Activated naive CD4-positive, alpha-beta T cell treated with anti-CD3 and anti-CD28 coated beads, Interleukin-2, amount 50 U/mL, for 24 hours (primary cell): Measurements from ENCODE around the gene SOX4.

Experiments used
- H3K27ac Mint-ChIP-seq: one replicate; pipeline ENCODE4 v1.8.0; 2021; ENCODE audit warnings: mild to moderate bottlenecking, mixed read lengths
- H3K27me3 Mint-ChIP-seq: one replicate; pipeline ENCODE4 v1.8.0; 2021; ENCODE audit warnings: mixed read lengths
- H3K36me3 Mint-ChIP-seq: one replicate; pipeline ENCODE4 v1.8.0; 2021; ENCODE audit warnings: mixed read lengths
- H3K4me1 Mint-ChIP-seq: one replicate; pipeline ENCODE4 v1.8.0; 2021; ENCODE audit warnings: mixed read lengths
- H3K4me3 Mint-ChIP-seq: one replicate; pipeline ENCODE4 v1.8.0; 2021; ENCODE audit warnings: mild to moderate bottlenecking, mixed read lengths
- H3K9me3 Mint-ChIP-seq: one replicate; pipeline ENCODE4 v1.8.0; 2021; ENCODE audit warnings: mixed read lengths

The SOX4 gene

DNA sequence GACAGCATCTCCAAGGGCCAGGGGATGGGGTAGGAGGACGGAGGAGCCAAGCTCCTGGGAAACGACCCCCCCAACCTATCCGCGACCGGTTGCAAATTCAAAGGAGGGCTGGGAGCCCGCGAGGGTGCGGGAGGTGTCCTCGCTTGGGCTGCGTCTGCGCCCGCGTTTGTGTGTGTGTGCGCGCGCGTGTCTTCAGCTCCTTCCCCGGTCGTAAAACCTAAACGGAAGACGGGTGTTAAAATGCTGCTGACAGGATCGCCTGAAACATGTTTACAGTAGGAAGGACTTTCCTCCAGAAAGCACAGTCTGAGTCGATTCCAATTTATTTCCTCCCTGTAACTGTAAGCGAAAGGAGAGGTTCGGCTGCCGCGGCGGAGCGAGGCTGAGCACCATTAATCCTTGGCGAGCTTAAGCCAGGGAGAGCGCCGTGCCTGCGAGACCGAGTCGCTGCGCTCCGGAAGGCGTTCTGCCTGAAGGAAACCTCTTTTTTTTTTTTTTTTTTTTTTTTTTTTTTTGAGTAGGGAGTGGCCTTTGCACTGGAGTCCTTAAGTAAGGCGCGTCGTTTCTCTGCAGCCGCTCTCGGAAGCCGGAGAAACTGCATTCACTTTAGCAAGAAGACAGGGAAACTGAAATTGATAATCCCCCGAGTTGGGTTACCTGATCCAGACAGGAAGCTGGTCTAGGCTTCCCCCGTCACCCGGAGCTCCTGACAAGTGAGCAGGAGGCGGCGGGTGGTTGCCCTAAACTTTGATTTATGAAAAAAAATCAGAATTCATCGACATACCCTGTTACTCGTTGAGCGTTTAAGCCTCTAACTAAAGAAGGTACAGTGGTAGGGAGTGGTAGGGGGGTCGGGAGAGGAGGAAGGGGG is 4.8 kb upstream of the SOX4 start:
- no peak overlapping the region for H3K27ac Mint-ChIP-seq
- H3K4me3 Mint-ChIP-seq = peak overlapping the region; percentile 88
- peaks cover 12% of the 10 kb centered on the region for H3K4me1 Mint-ChIP-seq
- H3K27me3 Mint-ChIP-seq = peaks cover 28% of the 10 kb centered on the region
- H3K36me3 Mint-ChIP-seq = no peaks in the 10 kb centered on the region
- H3K9me3 Mint-ChIP-seq = no peaks in the 10 kb centered on the region

DNA sequence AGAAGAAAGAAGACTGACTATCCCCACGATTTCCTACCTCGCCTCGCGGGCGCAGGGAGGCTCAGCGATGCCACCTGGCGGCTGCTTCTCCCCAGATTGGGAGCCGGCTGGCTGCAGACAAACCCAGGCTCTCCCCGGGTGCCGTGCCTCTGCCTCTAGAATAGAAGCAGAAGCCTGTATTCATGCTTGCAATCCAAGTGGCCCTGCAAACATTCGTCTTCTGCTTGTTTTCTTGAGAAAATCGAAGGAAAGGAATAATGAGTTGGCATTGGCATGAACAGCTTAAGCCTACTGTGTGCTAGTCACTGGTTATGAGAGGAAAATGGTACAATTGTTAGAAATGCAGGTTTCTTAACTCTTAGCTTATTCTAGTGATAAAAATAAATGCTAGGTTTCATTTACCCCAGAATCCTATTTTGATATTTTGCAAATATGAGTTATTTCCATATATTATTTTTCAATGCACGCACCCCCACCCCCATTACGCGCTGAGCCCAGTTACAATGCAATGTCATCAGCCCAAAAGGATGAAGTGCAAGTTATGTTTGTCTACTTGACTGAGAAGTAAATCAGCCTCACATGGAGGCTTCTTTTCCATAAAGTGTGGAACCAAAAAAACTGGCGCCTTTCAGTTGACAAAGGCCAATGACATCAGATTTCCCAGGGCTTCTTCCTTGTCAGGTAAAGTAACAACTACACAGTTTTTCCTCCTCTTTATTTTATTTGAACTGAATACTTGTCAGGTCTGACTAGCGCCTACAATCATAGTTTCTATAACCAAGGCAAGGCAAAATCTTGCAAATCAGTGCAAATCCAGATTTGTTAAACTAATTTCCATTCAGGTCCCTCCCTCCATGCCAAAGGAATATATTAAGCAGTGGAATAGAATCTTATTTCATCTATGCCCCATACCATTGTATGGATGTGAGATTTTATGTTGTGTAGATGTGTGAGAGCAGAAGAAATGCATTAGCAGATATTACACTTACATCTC is 3.9 kb upstream of the SOX4 start:
- Mint-ChIP-seq H3K9me3 (no peaks in the 10 kb centered on the region), H3K27me3 (peaks cover 27% of the 10 kb centered on the region), H3K27ac (no peak overlapping the region), H3K4me1 (peaks cover 12% of the 10 kb centered on the region), H3K36me3 (no peaks in the 10 kb centered on the region), H3K4me3 (peak overlapping the region; percentile 88)

DNA sequence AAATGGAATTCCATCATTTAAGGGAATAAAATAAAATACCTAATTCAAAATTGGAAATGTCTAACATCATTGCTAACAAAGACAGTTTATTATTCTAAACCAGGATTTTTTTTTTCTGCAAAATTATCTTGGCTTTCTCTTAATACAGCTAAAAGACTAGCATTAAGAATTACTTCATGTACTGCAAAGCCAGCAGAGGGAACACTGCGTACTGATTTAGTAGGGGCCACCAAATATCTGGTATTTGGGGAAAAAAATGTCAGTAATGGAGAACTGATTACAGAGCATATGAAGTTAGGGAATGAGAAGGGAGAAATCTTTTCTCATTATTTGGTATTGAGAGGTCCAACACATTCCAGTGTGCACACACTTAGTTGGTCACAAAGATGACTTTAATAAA is 3.2 kb upstream of the SOX4 start:
- H3K4me1 Mint-ChIP-seq = peaks cover 12% of the 10 kb centered on the region
- no peaks in the 10 kb centered on the region for H3K36me3 Mint-ChIP-seq
- no peak overlapping the region for H3K27ac Mint-ChIP-seq
- H3K9me3 Mint-ChIP-seq = no peaks in the 10 kb centered on the region
- peaks cover 29% of the 10 kb centered on the region for H3K27me3 Mint-ChIP-seq
- H3K4me3 Mint-ChIP-seq = no peak overlapping the region

DNA sequence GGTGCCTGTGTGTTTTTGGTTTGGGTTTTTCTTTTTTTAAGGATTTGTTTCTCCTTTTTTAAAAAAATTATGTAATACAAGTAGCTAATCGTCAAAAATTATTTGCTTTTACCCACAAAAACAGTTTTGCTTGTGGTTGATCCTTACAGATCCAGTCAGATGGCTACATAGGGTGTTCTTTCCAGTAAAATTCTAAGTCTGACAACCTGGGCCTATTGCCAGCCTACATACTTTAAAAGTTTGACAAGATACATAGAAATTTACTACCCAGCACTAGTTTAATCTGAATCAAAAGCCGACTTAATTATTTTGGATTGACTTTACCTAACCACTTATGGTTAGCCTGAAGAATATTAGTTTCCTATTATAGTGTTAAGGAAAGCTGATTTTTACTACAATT is 2.1 kb upstream of the SOX4 start:
- Mint-ChIP-seq H3K4me3 (no peak overlapping the region), H3K9me3 (no peaks in the 10 kb centered on the region), H3K27ac (no peak overlapping the region), H3K36me3 (no peaks in the 10 kb centered on the region), H3K27me3 (peaks cover 31% of the 10 kb centered on the region), H3K4me1 (peaks cover 23% of the 10 kb centered on the region)

DNA sequence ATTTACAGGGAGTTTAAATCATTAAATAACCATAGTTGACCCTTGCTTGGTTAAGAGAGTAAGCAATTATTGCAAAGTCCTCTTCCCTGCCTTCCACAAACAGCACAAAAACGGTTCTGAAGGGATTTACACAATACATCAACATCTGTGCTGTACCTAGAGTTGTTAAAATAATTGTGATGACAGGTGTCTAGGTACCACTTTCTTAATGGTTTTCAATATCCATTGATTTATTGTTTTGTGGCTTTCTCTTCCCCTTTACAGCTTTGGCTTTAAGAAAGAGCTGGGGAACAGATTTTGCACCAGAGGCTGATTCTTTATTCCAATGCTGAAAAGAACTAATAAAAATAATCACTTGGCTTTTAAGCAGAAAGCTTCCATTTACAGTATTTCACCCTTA is 598 bp upstream of the SOX4 start:
- Mint-ChIP-seq H3K9me3 (no peaks in the 10 kb centered on the region), H3K36me3 (no peaks in the 10 kb centered on the region), H3K4me1 (peaks cover 23% of the 10 kb centered on the region), H3K4me3 (no peak overlapping the region), H3K27ac (no peak overlapping the region), H3K27me3 (peaks cover 30% of the 10 kb centered on the region)

DNA sequence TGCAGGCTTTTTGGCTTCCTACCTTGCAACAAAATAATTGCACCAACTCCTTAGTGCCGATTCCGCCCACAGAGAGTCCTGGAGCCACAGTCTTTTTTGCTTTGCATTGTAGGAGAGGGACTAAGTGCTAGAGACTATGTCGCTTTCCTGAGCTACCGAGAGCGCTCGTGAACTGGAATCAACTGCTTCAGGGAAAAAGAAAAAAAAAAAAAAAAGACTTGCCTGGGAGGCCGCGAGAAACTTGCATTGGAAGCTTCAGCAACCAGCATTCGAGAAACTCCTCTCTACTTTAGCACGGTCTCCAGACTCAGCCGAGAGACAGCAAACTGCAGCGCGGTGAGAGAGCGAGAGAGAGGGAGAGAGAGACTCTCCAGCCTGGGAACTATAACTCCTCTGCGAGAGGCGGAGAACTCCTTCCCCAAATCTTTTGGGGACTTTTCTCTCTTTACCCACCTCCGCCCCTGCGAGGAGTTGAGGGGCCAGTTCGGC is 420 bp downstream of the SOX4 start:
- Mint-ChIP-seq H3K4me3 (no peak overlapping the region), H3K36me3 (no peaks in the 10 kb centered on the region)

DNA sequence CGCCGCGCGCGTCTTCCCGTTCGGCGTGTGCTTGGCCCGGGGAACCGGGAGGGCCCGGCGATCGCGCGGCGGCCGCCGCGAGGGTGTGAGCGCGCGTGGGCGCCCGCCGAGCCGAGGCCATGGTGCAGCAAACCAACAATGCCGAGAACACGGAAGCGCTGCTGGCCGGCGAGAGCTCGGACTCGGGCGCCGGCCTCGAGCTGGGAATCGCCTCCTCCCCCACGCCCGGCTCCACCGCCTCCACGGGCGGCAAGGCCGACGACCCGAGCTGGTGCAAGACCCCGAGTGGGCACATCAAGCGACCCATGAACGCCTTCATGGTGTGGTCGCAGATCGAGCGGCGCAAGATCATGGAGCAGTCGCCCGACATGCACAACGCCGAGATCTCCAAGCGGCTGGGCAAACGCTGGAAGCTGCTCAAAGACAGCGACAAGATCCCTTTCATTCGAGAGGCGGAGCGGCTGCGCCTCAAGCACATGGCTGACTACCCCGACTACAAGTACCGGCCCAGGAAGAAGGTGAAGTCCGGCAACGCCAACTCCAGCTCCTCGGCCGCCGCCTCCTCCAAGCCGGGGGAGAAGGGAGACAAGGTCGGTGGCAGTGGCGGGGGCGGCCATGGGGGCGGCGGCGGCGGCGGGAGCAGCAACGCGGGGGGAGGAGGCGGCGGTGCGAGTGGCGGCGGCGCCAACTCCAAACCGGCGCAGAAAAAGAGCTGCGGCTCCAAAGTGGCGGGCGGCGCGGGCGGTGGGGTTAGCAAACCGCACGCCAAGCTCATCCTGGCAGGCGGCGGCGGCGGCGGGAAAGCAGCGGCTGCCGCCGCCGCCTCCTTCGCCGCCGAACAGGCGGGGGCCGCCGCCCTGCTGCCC is 1.1 kb downstream of the SOX4 start:
- H3K27ac Mint-ChIP-seq = peak overlapping the region; percentile 18
- peak overlapping the region; percentile 87 for H3K4me3 Mint-ChIP-seq
- no peaks in the 10 kb centered on the region for H3K36me3 Mint-ChIP-seq
- H3K9me3 Mint-ChIP-seq = no peaks in the 10 kb centered on the region
- peaks cover 41% of the 10 kb centered on the region for H3K27me3 Mint-ChIP-seq
- peaks cover 19% of the 10 kb centered on the region for H3K4me1 Mint-ChIP-seq

More for the DNA sequence above, 420 bp downstream of the SOX4 start:
- H3K27ac Mint-ChIP-seq = no peak overlapping the region
- H3K4me1 Mint-ChIP-seq = peaks cover 19% of the 10 kb centered on the region
- peaks cover 36% of the 10 kb centered on the region for H3K27me3 Mint-ChIP-seq
- H3K9me3 Mint-ChIP-seq = no peaks in the 10 kb centered on the region

DNA sequence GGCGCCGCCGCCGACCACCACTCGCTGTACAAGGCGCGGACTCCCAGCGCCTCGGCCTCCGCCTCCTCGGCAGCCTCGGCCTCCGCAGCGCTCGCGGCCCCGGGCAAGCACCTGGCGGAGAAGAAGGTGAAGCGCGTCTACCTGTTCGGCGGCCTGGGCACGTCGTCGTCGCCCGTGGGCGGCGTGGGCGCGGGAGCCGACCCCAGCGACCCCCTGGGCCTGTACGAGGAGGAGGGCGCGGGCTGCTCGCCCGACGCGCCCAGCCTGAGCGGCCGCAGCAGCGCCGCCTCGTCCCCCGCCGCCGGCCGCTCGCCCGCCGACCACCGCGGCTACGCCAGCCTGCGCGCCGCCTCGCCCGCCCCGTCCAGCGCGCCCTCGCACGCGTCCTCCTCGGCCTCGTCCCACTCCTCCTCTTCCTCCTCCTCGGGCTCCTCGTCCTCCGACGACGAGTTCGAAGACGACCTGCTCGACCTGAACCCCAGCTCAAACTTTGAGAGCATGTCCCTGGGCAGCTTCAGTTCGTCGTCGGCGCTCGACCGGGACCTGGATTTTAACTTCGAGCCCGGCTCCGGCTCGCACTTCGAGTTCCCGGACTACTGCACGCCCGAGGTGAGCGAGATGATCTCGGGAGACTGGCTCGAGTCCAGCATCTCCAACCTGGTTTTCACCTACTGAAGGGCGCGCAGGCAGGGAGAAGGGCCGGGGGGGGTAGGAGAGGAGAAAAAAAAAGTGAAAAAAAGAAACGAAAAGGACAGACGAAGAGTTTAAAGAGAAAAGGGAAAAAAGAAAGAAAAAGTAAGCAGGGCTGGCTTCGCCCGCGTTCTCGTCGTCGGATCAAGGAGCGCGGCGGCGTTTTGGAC is 2.0 kb downstream of the SOX4 start:
- Mint-ChIP-seq H3K4me1 (peaks cover 19% of the 10 kb centered on the region), H3K9me3 (no peaks in the 10 kb centered on the region), H3K27me3 (peaks cover 41% of the 10 kb centered on the region), H3K27ac (peak overlapping the region; percentile 86), H3K4me3 (peak overlapping the region; percentile 89), H3K36me3 (no peaks in the 10 kb centered on the region)

DNA sequence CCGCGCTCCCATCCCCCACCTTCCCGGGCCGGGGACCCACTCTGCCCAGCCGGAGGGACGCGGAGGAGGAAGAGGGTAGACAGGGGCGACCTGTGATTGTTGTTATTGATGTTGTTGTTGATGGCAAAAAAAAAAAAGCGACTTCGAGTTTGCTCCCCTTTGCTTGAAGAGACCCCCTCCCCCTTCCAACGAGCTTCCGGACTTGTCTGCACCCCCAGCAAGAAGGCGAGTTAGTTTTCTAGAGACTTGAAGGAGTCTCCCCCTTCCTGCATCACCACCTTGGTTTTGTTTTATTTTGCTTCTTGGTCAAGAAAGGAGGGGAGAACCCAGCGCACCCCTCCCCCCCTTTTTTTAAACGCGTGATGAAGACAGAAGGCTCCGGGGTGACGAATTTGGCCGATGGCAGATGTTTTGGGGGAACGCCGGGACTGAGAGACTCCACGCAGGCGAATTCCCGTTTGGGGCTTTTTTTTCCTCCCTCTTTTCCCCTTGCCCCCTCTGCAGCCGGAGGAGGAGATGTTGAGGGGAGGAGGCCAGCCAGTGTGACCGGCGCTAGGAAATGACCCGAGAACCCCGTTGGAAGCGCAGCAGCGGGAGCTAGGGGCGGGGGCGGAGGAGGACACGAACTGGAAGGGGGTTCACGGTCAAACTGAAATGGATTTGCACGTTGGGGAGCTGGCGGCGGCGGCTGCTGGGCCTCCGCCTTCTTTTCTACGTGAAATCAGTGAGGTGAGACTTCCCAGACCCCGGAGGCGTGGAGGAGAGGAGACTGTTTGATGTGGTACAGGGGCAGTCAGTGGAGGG is 2.8 kb downstream of the SOX4 start:
- peaks cover 45% of the 10 kb centered on the region for H3K27me3 Mint-ChIP-seq

DNA sequence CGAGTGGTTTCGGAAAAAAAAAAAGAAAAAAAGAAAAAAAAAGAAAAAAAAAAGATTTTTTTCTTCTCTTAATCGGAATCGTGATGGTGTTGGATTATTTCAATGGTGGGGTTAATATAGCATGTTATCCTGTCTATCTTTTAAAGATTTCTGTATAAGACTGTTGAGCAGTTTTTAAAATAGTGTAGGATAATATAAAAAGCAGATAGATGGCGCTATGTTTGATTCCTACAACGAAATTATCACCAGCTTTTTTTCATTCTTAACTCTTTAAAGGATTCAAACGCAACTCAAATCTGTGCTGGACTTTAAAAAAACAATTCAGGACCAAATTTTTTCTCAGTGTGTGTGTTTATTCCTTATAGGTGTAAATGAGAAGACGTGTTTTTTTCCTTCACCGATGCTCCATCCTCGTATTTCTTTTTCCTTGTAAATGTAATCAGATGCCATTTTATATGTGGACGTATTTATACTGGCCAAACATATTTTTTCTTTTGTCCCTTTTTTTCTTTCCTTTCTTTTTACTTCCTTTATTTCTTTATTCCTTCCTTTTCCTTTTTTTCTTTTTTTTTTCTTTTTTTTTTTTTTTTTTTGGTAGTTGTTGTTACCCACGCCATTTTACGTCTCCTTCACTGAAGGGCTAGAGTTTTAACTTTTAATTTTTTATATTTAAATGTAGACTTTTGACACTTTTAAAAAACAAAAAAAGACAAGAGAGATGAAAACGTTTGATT is 3.6 kb downstream of the SOX4 start:
- Mint-ChIP-seq H3K4me3 (peak overlapping the region; percentile 89), H3K4me1 (peaks cover 19% of the 10 kb centered on the region), H3K27ac (peak overlapping the region; percentile 62), H3K36me3 (no peaks in the 10 kb centered on the region), H3K27me3 (peaks cover 49% of the 10 kb centered on the region), H3K9me3 (no peaks in the 10 kb centered on the region)

More for the DNA sequence above, 2.8 kb downstream of the SOX4 start:
- Mint-ChIP-seq H3K27ac (peak overlapping the region; percentile 41), H3K9me3 (no peaks in the 10 kb centered on the region), H3K4me1 (peaks cover 19% of the 10 kb centered on the region), H3K36me3 (no peaks in the 10 kb centered on the region), H3K4me3 (peak overlapping the region; percentile 89)

DNA sequence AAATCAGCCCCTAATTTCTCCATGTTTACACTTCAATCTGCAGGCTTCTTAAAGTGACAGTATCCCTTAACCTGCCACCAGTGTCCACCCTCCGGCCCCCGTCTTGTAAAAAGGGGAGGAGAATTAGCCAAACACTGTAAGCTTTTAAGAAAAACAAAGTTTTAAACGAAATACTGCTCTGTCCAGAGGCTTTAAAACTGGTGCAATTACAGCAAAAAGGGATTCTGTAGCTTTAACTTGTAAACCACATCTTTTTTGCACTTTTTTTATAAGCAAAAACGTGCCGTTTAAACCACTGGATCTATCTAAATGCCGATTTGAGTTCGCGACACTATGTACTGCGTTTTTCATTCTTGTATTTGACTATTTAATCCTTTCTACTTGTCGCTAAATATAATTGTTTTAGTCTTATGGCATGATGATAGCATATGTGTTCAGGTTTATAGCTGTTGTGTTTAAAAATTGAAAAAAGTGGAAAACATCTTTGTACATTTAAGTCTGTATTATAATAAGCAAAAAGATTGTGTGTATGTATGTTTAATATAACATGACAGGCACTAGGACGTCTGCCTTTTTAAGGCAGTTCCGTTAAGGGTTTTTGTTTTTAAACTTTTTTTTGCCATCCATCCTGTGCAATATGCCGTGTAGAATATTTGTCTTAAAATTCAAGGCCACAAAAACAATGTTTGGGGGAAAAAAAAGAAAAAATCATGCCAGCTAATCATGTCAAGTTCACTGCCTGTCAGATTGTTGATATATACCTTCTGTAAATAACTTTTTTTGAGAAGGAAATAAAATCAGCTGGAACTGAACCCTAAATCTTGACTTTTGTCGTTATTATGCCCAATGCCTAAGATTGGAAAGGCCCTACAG is 4.5 kb downstream of the SOX4 start:
- peak overlapping the region; percentile 8 for H3K27ac Mint-ChIP-seq
- peak overlapping the region; percentile 26 for H3K4me3 Mint-ChIP-seq
- H3K27me3 Mint-ChIP-seq = peaks cover 44% of the 10 kb centered on the region
- no peaks in the 10 kb centered on the region for H3K36me3 Mint-ChIP-seq
- H3K4me1 Mint-ChIP-seq = peaks cover 19% of the 10 kb centered on the region
- H3K9me3 Mint-ChIP-seq = no peaks in the 10 kb centered on the region

DNA sequence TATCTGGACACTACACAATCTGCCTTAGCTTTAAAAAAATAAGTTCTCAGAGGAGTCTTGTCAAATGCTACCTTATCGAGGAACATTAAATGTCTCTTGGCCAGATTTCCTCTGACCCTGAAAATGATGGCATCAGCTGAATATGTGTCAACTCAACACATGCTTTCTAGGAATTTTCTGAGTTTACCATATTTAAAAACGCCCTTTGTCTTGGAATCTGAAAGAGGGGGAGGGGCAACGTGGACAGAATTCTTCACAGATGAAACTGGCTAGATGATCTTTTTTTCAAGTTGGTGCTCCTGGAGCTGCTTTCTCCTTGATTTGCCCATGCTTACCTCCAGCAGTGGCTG is 5.1 kb downstream of the SOX4 start:
- H3K36me3 Mint-ChIP-seq = no peaks in the 10 kb centered on the region
- H3K27me3 Mint-ChIP-seq = peaks cover 44% of the 10 kb centered on the region
- peaks cover 19% of the 10 kb centered on the region for H3K4me1 Mint-ChIP-seq
- H3K9me3 Mint-ChIP-seq = no peaks in the 10 kb centered on the region
- peak overlapping the region; percentile 8 for H3K27ac Mint-ChIP-seq
- H3K4me3 Mint-ChIP-seq = no peak overlapping the region
